AG10803 (cell line): Measurements from ENCODE around the gene ERI2.
"Not testable (repeated sequence)": the region's sequence is repeated elsewhere in the genome, so short reads cannot be mapped to it uniquely, and the experiment has no call there.

ENCODE experiments used
- DNase-seq: peaks from one replicate; pipeline ENCODE4 v3.0.0; 2010; ENCODE audit warnings: low read depth
- H3K4me3 ChIP-seq: 2 replicates; pipeline ENCODE4 v1.5.1; 2011; ENCODE audit warnings: mild to moderate bottlenecking, low read length, control low read depth
- TF ChIP-seq, protein P1 (sequence below): conservative IDR thresholded peaks from 2 replicates; pipeline ENCODE4 v1.5.1; 2011; ENCODE audit warnings: mild to moderate bottlenecking, low read length, control low read depth, inconsistent platforms

ERI2 gene

DNA sequence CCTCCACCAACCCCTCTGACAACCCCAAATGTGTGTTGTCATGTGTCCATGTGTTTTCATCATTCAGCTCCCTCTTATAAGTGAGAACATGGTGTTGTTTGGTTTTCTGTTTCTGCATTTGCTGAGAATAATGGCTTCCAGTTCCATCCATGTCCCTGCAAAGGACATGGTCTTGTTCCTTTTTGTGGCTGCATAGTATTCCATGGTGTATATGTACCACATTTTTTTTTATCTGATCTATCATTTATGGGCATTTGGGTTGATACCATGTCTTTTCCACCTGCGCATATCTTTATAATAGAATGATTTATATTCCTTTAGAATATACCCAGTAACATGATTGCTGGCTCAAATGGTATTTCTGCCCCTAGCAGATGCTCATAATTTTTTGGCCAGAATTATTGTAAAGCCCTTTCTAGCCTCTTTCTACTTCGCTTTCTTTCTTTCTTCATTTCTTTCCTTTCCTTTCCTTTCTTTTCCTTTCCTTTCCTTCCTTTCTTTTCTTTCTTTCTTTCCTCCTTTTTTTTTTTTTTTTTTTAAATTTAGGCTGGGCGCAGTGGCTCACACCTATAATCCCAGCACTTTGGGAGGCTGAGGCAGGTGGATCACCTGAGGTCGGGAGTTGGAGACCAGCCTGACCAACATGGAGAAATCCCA is 12.8 kb upstream of the ERI2 start:
- H3K4me3 ChIP-seq: no peak overlapping the region
- DNase-seq: no peak
- TF ChIP-seq, protein P1, sequence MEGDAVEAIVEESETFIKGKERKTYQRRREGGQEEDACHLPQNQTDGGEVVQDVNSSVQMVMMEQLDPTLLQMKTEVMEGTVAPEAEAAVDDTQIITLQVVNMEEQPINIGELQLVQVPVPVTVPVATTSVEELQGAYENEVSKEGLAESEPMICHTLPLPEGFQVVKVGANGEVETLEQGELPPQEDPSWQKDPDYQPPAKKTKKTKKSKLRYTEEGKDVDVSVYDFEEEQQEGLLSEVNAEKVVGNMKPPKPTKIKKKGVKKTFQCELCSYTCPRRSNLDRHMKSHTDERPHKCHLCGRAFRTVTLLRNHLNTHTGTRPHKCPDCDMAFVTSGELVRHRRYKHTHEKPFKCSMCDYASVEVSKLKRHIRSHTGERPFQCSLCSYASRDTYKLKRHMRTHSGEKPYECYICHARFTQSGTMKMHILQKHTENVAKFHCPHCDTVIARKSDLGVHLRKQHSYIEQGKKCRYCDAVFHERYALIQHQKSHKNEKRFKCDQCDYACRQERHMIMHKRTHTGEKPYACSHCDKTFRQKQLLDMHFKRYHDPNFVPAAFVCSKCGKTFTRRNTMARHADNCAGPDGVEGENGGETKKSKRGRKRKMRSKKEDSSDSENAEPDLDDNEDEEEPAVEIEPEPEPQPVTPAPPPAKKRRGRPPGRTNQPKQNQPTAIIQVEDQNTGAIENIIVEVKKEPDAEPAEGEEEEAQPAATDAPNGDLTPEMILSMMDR: no peak

DNA sequence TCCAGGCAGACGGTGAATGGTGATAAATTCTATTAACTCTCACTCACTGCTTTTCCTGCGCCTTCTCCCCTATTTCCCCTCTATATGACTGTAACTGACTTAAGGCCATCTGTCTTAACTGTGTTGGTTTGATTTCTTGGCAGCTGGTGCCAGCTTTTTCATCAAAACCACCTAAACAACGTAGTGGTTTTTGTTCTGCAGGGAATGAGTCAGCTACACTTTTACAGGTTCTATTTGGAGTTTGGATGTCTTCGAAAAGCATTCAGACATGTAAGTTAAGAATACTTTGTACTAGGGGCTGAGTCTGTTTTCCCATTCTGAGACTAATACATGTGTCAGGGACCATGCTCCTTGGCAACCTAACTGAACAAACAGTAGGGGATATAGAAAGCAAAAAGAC is 8.5 kb upstream of the ERI2 start:
- TF ChIP-seq, protein P1: no peak
- no peak overlapping the region for H3K4me3 ChIP-seq
- no peak for DNase-seq

DNA sequence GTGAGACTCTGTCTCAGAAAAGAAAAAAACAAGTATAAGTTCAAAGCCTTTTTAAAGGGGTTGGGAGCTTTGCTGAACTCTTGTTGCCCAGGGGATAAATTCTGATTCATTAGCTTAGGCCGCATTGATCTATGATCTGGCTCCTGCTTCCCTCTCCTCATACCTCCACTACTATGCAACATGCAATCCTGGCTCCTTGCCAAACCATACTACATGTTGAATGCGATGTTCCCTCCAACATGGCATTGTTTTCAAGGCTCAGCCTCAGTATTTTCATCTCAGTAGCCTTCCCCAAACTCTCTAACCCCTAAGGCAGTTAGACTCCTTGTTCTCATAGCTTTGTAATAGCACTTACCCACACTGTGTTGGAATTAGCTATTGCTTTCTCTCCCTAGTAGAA is 6.2 kb upstream of the ERI2 start:
- H3K4me3 ChIP-seq: no peak overlapping the region
- no peak for DNase-seq
- TF ChIP-seq, protein P1: no peak

DNA sequence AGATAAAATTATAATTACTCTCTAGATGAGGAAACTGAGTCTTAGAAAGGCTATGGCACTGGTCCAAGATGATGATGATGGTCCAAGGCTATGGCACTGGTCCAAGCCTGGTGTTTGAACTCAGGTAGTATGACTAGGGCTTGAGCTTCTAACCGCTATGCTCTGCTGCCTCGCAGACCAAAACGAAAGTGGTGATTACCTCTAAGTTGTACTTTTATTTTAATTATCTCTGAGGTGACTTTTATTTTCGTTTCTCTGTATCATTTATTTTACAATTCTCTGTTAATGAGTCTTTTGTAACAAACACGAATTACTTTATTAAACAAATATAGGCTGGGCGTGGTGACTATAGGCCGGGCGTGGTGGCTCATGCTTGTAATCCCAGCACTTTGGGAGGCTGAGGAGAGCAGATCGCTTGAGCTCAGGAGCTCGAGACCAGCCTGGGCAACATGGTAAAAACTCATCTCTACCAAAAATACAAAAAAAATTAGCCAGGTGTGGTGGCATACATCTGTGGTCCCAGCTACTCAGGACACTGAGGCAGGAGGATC is 5.7 kb upstream of the ERI2 start:
- DNase-seq: no peak
- TF ChIP-seq, protein P1: no peak
- H3K4me3 ChIP-seq: no peak overlapping the region

DNA sequence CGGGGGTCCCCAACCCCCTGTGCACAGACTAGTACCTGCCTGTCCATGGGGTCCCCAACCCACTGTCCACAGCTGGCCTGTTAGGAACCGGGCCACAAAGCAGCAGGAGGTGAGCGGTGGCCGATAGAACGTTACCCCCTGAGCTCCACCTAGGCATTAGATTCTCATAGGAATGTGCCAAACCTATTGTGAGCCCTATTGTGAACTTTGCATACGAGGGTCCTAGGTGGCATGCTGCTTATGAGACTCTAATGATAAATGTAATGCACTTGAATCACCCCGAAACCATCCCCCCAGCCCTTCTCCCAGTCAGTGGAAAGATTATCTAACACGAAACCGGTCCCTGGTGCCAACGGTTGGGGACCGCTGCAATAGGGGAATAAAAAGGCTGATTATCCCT is 1.6 kb upstream of the ERI2 start:
- no peak overlapping the region for H3K4me3 ChIP-seq
- TF ChIP-seq, protein P1: no peak
- no peak for DNase-seq

DNA sequence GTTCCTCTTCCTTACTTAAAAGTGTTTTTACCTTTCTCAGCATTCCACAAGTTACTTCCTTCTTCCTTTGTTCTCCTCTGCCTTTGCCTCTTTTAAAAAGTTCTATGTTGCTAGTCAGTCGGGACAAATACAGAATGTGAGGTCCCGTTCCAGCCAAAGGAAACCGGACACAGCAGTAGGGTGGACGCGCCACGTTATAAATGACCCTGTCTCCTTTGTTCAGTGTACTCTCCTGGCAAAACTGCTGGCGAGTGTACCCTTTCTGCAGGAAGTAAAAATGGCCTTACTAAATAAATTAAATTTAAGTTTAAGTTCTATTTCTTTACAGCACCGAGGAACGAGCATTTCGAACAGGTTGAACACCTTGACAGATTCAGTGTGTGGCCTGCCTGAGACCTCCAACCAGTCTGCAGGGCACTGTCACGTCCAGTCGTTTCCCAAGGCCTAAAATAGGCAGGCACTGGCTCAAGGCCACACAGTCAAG is 546 bp downstream of the ERI2 start:
- H3K4me3 ChIP-seq: peak overlapping the region; percentile 75
- DNase-seq: not testable (repeated sequence)

DNA sequence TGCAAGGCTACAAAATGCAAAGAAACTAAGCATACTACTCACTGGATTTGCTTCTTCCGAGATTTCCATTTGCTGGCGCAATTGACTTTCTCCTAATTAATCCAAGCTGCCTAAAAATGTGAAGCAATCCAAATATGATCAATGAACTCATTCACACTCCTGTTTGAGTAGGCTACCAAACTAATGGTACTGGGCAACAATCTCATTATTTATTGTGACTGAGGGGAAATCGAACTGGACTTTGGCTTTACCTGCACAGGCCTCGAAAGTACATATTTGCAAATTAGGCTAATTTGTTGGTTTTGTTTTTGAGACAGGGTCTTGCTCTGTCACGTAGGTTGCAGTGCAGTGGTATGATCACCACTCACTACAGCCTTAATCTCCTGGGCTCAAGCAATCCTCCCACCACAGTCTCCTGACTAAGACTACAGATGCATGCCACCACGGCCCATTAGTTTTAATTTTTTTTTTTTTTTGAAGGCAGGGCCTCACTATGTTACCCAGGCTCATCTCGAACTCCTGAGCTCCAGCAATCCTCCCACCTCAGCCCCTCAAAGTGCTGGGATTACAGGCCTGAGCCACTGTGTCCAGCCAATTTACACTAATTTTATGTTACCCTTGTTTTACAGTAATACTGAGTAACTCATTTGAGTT is 2.6 kb downstream of the ERI2 start:
- TF ChIP-seq, protein P1: no peak
- H3K4me3 ChIP-seq: no peak overlapping the region
- peak; percentile 4 for DNase-seq
